HepG2 (cell line): ENCODE results near the gene NUDCD3. TPM values are rescaled to one million over a fixed set of nuclear protein-coding genes. Genes with fewer than 3 reads are reported as not detected.

Experiments
- ATAC-seq: fragments of 200-7000 bp; cut with Tn5 transposase; 3 replicates; pipeline ENCODE4 v1.9.1; 2020; ENCODE audit warnings: mild to moderate bottlenecking, moderate library complexity
- BruUV-seq: library from RNA; stranded (reverse); fragments of 400-500 nt; replicated peaks from 2 replicates; lab custom pipeline; 2021; lab: Mats Ljungman, UMichigan
- CTCF ChIA-PET: fragments of 300-600 bp; formaldehyde crosslinking; extraction: SDS; loops from one replicate; lab custom pipeline; 2021; ENCODE audit warnings: low total read pairs, inconsistent platforms, low intra/inter-chr PET ratio; lab: Yijun Ruan, JAX
- POLR2A ChIA-PET: fragments of 350-600 bp; sonication (Branson Sonifier 250); formaldehyde crosslinking; loops from one replicate; lab custom pipeline; 2020; ENCODE audit warnings: antibody characterized with exemption, inconsistent platforms; lab: Yijun Ruan, JAX
- DNase-seq: peaks from one replicate; pipeline ENCODE4 v3.0.0-alpha.2; 2015; ENCODE audit warnings: low spot score
- FAIRE-seq: peaks from 3 replicates; lab custom pipeline; 2011; peaks lifted over from hg19 to GRCh38; lab: Jason Lieb, UNC
- H2AFZ ChIP-seq: one replicate; pipeline ENCODE4 v1.6.1; 2011; ENCODE audit warnings: low read length, inconsistent platforms
- H3K27ac ChIP-seq: fragments of 300-600 bp; 3 replicates; pipeline ENCODE4 v1.8.0; 2011; ENCODE audit warnings: mixed run types, mild to moderate bottlenecking, mixed read lengths, low read length, inconsistent platforms; ENCODE audit not compliant: insufficient read depth; ENCODE audit errors: extremely low read length
- H3K27me3 ChIP-seq, 2 experiments: fragments of 200-600 bp in 1 of 2; 2 replicates in 1 of 2; 3 replicates in 1 of 2; pipeline versions ENCODE4 v1.6.0 to v1.8.0; 2011; ENCODE audit warnings: low read length in 2 of 2, mild to moderate bottlenecking in 2 of 2, moderate library complexity in 2 of 2, inconsistent platforms in 1 of 2; ENCODE audit not compliant: insufficient read depth in 2 of 2, control insufficient read depth in 1 of 2
- H3K36me3 ChIP-seq, 2 experiments: fragments of 200-600 bp in 1 of 2; replicated peaks in 1 of 2; 2 replicates in 1 of 2; 3 replicates in 1 of 2; pipeline versions ENCODE4 v1.5.1 to v1.8.0; 2011; ENCODE audit warnings: low read length in 2 of 2, inconsistent platforms in 1 of 2; ENCODE audit not compliant: insufficient read depth in 2 of 2, control insufficient read depth in 1 of 2
- H3K4me1 ChIP-seq: 2 replicates; pipeline ENCODE4 v1.5.1; 2012; ENCODE audit warnings: low read length, inconsistent platforms; ENCODE audit not compliant: insufficient read depth
- H3K4me2 ChIP-seq: 2 replicates; pipeline ENCODE4 v1.6.0; 2011; ENCODE audit warnings: low read depth, low read length, inconsistent platforms
- H3K4me3 ChIP-seq, 3 experiments: fragments of 200-600 bp in 1 of 3; sonication (generic), shearing (Covaris generic) in 1 of 3; replicated peaks in 1 of 3; 2 replicates each; pipeline ENCODE4 v1.5.1; 2011 to 2016; ENCODE audit warnings: low read length in 3 of 3, inconsistent platforms in 2 of 3, low read depth in 2 of 3, mild to moderate bottlenecking in 2 of 3, control low read depth in 1 of 3, mixed read lengths in 1 of 3; ENCODE audit not compliant: insufficient read depth in 1 of 3
- H3K79me2 ChIP-seq: one replicate; pipeline ENCODE4 v1.6.1; 2011; ENCODE audit warnings: low read length, inconsistent platforms; ENCODE audit not compliant: insufficient read depth
- H3K9ac ChIP-seq: 2 replicates; pipeline ENCODE4 v1.6.0; 2011; ENCODE audit warnings: mild to moderate bottlenecking, low read depth, low read length, inconsistent platforms; ENCODE audit not compliant: insufficient read depth
- H3K9me3 ChIP-seq: 2 replicates; pipeline ENCODE4 v1.5.1; 2012; ENCODE audit warnings: mild to moderate bottlenecking, low read length
- H4K20me1 ChIP-seq: 2 replicates; pipeline ENCODE4 v1.6.0; 2011; ENCODE audit warnings: inconsistent platforms, mild to moderate bottlenecking, low read length, moderate library complexity; ENCODE audit not compliant: insufficient read depth
- CEBPB ChIP-seq: IDR thresholded peaks from 2 replicates; pipeline ENCODE4 v1.6.1; 2011; ENCODE audit warnings: low read depth, low read length, improper control_type of control experiment, borderline replicate concordance
- CEBPG ChIP-seq: IDR thresholded peaks from 2 replicates; pipeline ENCODE4 v1.6.1; 2016
- FLYWCH1 ChIP-seq: sonication (generic); formaldehyde crosslinking; IDR thresholded peaks from 2 replicates; pipeline ENCODE4 v1.8.1; 2023; ENCODE audit warnings: mild to moderate bottlenecking, missing genetic modification reagents
- FOXO1 ChIP-seq: sonication (generic); formaldehyde crosslinking; IDR thresholded peaks from 2 replicates; pipeline ENCODE4 v1.4.0; 2020; ENCODE audit warnings: missing genetic modification reagents
- IKZF4 ChIP-seq: sonication (generic); formaldehyde crosslinking; IDR thresholded peaks from 2 replicates; pipeline ENCODE4 v1.5.1; 2020; ENCODE audit warnings: borderline replicate concordance, mild to moderate bottlenecking, low read depth, missing genetic modification reagents; ENCODE audit errors: not compliant biosample characterization
- IRF2 ChIP-seq: IDR thresholded peaks from 2 replicates; pipeline ENCODE4 v1.6.1; 2018; ENCODE audit warnings: missing genetic modification reagents, missing compliant biosample characterization
- KDM6A ChIP-seq: IDR thresholded peaks from 2 replicates; pipeline ENCODE4 v1.6.1; 2016; ENCODE audit warnings: low read depth
- MAFG ChIP-seq: sonication (generic); formaldehyde crosslinking; IDR thresholded peaks from 2 replicates; pipeline ENCODE4 v1.5.1; 2020; ENCODE audit warnings: mild to moderate bottlenecking, missing genetic modification reagents
- MEIS1 ChIP-seq: sonication (generic); formaldehyde crosslinking; IDR thresholded peaks from 2 replicates; pipeline ENCODE4 v1.9.0; 2021; ENCODE audit warnings: mild to moderate bottlenecking, missing genetic modification reagents, moderate library complexity, borderline replicate concordance
- SKI ChIP-seq: fragments of 450-650 bp; IDR thresholded peaks from one replicate; pipeline ENCODE4 v1.6.1; 2018; ENCODE audit warnings: mild to moderate bottlenecking; ENCODE audit not compliant: partially characterized antibody
- STAG1 ChIP-seq: sonication (generic); formaldehyde crosslinking; IDR thresholded peaks from 2 replicates; pipeline ENCODE4 v1.4.0; 2020; ENCODE audit warnings: missing genetic modification reagents
- ZNF225 ChIP-seq: sonication (generic); formaldehyde crosslinking; IDR thresholded peaks from 2 replicates; pipeline ENCODE4 v1.4.0; 2020; ENCODE audit warnings: mild to moderate bottlenecking, missing genetic modification reagents
- ZNF274 ChIP-seq: sonication (generic); formaldehyde crosslinking; IDR thresholded peaks from 2 replicates; pipeline ENCODE4 v1.5.1; 2020; ENCODE audit warnings: mild to moderate bottlenecking, missing genetic modification reagents
- ZNF350 ChIP-seq: sonication (generic); formaldehyde crosslinking; IDR thresholded peaks from 2 replicates; pipeline ENCODE4 v1.4.0; 2020; ENCODE audit warnings: mild to moderate bottlenecking, low read depth, missing genetic modification reagents, borderline replicate concordance
- ZNF460 ChIP-seq: sonication (generic); formaldehyde crosslinking; IDR thresholded peaks from 2 replicates; pipeline ENCODE4 v1.5.1; 2020; ENCODE audit warnings: missing genetic modification reagents, mild to moderate bottlenecking, borderline replicate concordance
- ZNF556 ChIP-seq: sonication (generic); formaldehyde crosslinking; IDR thresholded peaks from 2 replicates; pipeline ENCODE4 v1.4.0; 2020; ENCODE audit warnings: mild to moderate bottlenecking, missing genetic modification reagents, borderline replicate concordance
- WGBS: methylation state at CpG from one replicate; pipeline ENCODE4 v1.1.6; 2017; ENCODE audit warnings: low lambda C conversion rate; 5-methylcytosine and 5-hydroxymethylcytosine counted together
- in situ Hi-C: cut with HindIII; loops from 2 replicates; pipeline ENCODE4 v1.10.0; 2017; ENCODE audit warnings: low pct_unique_long_range_greater_than_20kb; ENCODE audit not compliant: extremely low pct_ligation_motif_present
- intact Hi-C: fragments of 100-400 bp; cut with micrococcal nuclease; formaldehyde crosslinking; loops from one replicate; pipeline ENCODE4 v1.10.0; 2022; ENCODE audit not compliant: unreplicated experiment
- polyA plus RNA-seq, 8 experiments: library from polyadenylated mRNA; depleted of rRNA in 3 of 8; stranded (reverse) in 7 of 8; unstranded in 1 of 8; fragments of >200 nt; fragmentation: Illumina TruSeq in 4 of 8; extraction: Trizol in 4 of 8; gene quantifications; 2 replicates each; pipeline versions ENCODE4 v1.2.1 to v1.2.3, GENCODE V29; 2011 to 2016; ENCODE audit warnings: low read depth in 4 of 8, missing spikeins in 1 of 8, mixed read lengths in 1 of 8; ENCODE audit not compliant: insufficient read depth in 1 of 8
- total RNA-seq, 5 experiments: library from RNA; depleted of rRNA; stranded (reverse); fragments of >200 nt; fragmentation: Illumina TruSeq; extraction: Trizol; gene quantifications; 2 replicates each; pipeline ENCODE4 v1.2.3, GENCODE V29; 2016; ENCODE audit warnings: low read depth in 1 of 5
- TF ChIP-seq, protein P1 (sequence below): IDR thresholded peaks from 2 replicates; pipeline ENCODE4 v1.6.1; 2016; ENCODE audit warnings: missing compliant biosample characterization, missing genetic modification reagents, borderline replicate concordance
- TF ChIP-seq, protein P2 (sequence below): sonication (generic); formaldehyde crosslinking; IDR thresholded peaks from 2 replicates; pipeline ENCODE4 v1.4.0; 2020; ENCODE audit warnings: missing genetic modification reagents

Gene NUDCD3
- total and polyA plus RNA-seq, 2 of the 13 experiments (the other 11 are each of a cell fraction or from before 2014, with no cell fraction given) = 20.8 to 49.9 TPM

DNA sequence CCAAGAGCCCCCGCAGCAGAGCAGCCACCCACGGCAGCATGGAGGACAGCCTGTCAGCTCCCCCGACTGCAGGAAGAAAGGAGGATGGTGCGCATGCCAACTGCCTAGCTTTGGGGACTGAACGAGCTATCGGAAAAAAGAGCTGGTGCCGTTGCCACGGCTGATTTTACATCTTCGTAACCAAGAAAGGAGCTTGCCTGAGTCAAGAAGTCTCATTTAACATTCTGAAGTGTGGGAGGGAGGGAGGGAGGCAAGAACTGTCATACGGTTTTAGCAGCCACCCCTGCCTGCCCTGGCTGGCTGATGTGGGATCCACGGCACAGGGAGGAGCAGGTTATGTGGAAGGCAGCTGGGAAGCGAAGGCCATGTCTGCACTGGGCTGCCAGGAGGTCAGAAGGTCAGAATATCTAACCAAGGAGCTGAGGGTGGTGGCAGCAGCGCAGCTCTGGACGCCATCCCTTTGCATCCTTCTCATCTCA is 90.4 kb downstream of the NUDCD3 start:
- H3K9ac ChIP-seq = no peak overlapping the region
- H3K79me2 ChIP-seq = no peaks in the 10 kb centered on the region
- DNase-seq = no peak
- no peaks in the 10 kb centered on the region for H3K4me1 ChIP-seq
- H3K27ac ChIP-seq = no peak overlapping the region
- no peak overlapping the region for H2AFZ ChIP-seq
- no peak overlapping the region for H3K4me3 ChIP-seq
- POLR2A ChIA-PET = no interaction called here
- no peaks in the 10 kb centered on the region for H3K9me3 ChIP-seq
- CTCF ChIA-PET = no interaction called here
- no peak for FAIRE-seq
- TF ChIP-seq STAG1 (CRISPR knock-in tag) (no peak), SKI (no peak), KDM6A (CRISPR knock-in tag) (no peak)
- H4K20me1 ChIP-seq = no peaks in the 10 kb centered on the region
- peaks cover 29 to 65% of the 10 kb centered on the region in 2 experiments for H3K36me3 ChIP-seq
- in situ Hi-C loops (no loop called here), intact Hi-C loops (no loop called here)
- ATAC-seq = no peak
- BruUV-seq = no TSS peak
- WGBS = 98% methylated on average over 12 of the region's 14 CpGs
- no peak overlapping the region for H3K4me2 ChIP-seq
- no peaks in the 10 kb centered on the region for H3K27me3 ChIP-seq

DNA sequence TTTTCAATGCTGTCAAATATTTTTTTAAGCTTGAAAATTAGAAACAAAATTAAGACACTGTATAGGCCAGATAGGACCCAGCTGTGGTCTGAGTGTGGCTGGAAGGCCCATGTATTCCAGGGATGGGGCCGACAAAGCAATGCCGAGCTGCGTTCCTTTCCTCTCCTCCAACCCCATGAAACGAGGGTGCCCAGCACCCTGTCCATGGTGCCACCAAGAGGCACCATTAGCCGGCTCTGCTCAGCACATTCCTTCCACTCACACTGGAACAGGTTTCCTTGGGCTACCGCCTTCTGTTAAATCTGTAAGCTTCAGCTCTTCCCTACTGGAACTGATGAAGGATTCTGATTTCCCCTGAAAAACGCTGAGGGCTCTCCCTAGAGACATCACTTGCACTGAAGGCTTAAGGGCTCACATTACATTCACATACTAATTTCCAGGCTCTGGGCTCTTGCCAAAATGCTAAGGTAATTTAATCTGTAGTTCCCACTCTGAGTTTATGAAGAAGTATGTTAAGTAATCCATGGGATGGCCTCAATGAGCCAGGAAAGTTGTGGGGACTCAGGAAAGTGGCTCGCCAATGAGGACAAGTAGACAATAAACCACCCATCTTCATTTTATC is 91.4 kb downstream of the NUDCD3 start:
- ATAC-seq = no peak
- Histone ChIP-seq H3K27ac (no peak overlapping the region), H3K4me2 (no peak overlapping the region), H3K9ac (no peak overlapping the region), H3K9me3 (no peaks in the 10 kb centered on the region), H3K4me3 (no peak overlapping the region), H3K27me3 (no peaks in the 10 kb centered on the region), H4K20me1 (no peaks in the 10 kb centered on the region), H3K36me3 (peaks cover 28 to 57% of the 10 kb centered on the region in 2 experiments), H2AFZ (no peak overlapping the region), H3K4me1 (no peaks in the 10 kb centered on the region), H3K79me2 (no peaks in the 10 kb centered on the region)
- intact Hi-C loops = no loop called here
- ChIA-PET CTCF (no interaction called here), POLR2A (no interaction called here)
- no TSS peak for BruUV-seq
- WGBS = 97% methylated on average over 7 of the region's 8 CpGs
- DNase-seq = no peak
- in situ Hi-C loops = no loop called here
- no peak for FAIRE-seq
- TF ChIP-seq MAFG (CRISPR knock-in tag) = no peak
- no peak for TF ChIP-seq FLYWCH1 (CRISPR knock-in tag)
- TF ChIP-seq CEBPG (CRISPR knock-in tag) = no peak
- no peak for TF ChIP-seq ZNF460 (CRISPR knock-in tag)
- no peak for TF ChIP-seq IRF2 (CRISPR knock-in tag)
- TF ChIP-seq IKZF4 (CRISPR knock-in tag) = no peak
- no peak for TF ChIP-seq ZNF274
- TF ChIP-seq ZNF350 (CRISPR knock-in tag) = no peak
- no peak for TF ChIP-seq CEBPB
- TF ChIP-seq FOXO1 (CRISPR knock-in tag) = no peak
- TF ChIP-seq, protein P1, sequence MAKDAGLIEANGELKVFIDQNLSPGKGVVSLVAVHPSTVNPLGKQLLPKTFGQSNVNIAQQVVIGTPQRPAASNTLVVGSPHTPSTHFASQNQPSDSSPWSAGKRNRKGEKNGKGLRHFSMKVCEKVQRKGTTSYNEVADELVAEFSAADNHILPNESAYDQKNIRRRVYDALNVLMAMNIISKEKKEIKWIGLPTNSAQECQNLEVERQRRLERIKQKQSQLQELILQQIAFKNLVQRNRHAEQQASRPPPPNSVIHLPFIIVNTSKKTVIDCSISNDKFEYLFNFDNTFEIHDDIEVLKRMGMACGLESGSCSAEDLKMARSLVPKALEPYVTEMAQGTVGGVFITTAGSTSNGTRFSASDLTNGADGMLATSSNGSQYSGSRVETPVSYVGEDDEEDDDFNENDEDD (CRISPR knock-in tag) = no peak
- TF ChIP-seq, protein P2, sequence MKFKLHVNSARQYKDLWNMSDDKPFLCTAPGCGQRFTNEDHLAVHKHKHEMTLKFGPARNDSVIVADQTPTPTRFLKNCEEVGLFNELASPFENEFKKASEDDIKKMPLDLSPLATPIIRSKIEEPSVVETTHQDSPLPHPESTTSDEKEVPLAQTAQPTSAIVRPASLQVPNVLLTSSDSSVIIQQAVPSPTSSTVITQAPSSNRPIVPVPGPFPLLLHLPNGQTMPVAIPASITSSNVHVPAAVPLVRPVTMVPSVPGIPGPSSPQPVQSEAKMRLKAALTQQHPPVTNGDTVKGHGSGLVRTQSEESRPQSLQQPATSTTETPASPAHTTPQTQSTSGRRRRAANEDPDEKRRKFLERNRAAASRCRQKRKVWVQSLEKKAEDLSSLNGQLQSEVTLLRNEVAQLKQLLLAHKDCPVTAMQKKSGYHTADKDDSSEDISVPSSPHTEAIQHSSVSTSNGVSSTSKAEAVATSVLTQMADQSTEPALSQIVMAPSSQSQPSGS (CRISPR knock-in tag) = no peak
- no peak for TF ChIP-seq ZNF225 (CRISPR knock-in tag)
- TF ChIP-seq MEIS1 (CRISPR knock-in tag) = no peak
- TF ChIP-seq ZNF556 (CRISPR knock-in tag) = no peak
